ENCODE data around the gene COLGALT1. TPM values are rescaled to one million over a fixed set of nuclear protein-coding genes. Genes with fewer than 3 reads are reported as not detected.

Gene COLGALT1
- total RNA-seq, 1 experiment from 2014 or later = 114 TPM

DNA sequence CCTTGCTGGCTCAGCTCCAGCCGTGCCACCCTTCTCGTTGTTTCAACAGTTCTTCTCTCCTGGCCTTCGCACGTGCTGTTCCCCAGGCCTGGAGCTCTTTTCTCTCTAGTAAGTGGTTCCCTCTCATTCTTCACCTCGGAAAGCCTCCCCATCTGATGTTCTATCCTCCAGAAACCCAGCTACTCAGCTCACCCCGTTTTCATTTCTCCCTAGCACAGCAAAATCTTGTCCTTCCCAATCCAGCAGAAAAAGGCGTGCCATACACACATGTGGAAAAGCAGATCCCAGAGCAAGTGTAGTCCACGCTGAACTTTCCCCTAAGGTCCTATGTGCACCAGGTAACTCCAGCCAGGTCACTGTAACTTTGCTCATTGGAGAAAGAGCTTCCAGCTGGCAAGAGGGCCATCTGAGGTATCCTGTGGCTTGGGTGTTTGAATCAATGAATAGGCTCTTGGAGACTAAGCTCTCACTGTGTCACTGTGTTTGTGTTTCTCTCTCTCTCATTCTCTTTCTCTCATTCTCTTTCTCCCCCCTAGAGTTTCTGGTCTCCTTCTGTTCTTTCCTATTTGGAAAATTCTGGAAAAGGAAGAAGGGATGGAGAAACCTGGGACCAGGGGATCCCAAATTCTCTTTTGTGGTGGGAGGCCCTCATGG is 49.0 kb downstream of the COLGALT1 start:
- DNase-seq (ENCODE audit: low read depth in 1 of 2, low spot score in 2 of 2) = no peak
- Histone ChIP-seq H3K27me3 (replicated peaks) (peaks cover 26% of the 10 kb centered on the region), H3K27ac (no peak overlapping the region), H3K9me3 (replicated peaks) (peaks cover 3% of the 10 kb centered on the region), H3K36me3 (no peaks in the 10 kb centered on the region), H3K4me3 (no peak overlapping the region), H3K4me1 (replicated peaks) (peaks cover 9% of the 10 kb centered on the region)

- H3K27ac ChIP-seq = no peak overlapping the region
- H3K4me1 ChIP-seq (replicated peaks) = peaks cover 9% of the 10 kb centered on the region
- peaks cover 26% of the 10 kb centered on the region for H3K27me3 ChIP-seq (replicated peaks)
- H3K9me3 ChIP-seq (replicated peaks) = peaks cover 3% of the 10 kb centered on the region
- DNase-seq (ENCODE audit: low read depth in 1 of 2, low spot score in 2 of 2) = no peak
- no peak overlapping the region for H3K4me3 ChIP-seq
- H3K36me3 ChIP-seq = no peaks in the 10 kb centered on the region
Observed at GRCh38 chr19:17605117-17605516, 49.7 kb downstream of the COLGALT1 start.

GRCh38 chr19:17605761-17606589 is 50.5 kb downstream of the COLGALT1 start:
- peak overlapping the region; percentile 21 for H3K4me3 ChIP-seq
- peaks cover 26% of the 10 kb centered on the region for H3K27me3 ChIP-seq (replicated peaks)
- H3K4me1 ChIP-seq (replicated peaks) = peaks cover 9% of the 10 kb centered on the region
- no peak overlapping the region for H3K27ac ChIP-seq
- no peaks in the 10 kb centered on the region for H3K36me3 ChIP-seq
- peaks cover 3% of the 10 kb centered on the region for H3K9me3 ChIP-seq (replicated peaks)
- DNase-seq (ENCODE audit: low read depth in 1 of 2, low spot score in 2 of 2) = peak; percentile 35 to 52

DNA sequence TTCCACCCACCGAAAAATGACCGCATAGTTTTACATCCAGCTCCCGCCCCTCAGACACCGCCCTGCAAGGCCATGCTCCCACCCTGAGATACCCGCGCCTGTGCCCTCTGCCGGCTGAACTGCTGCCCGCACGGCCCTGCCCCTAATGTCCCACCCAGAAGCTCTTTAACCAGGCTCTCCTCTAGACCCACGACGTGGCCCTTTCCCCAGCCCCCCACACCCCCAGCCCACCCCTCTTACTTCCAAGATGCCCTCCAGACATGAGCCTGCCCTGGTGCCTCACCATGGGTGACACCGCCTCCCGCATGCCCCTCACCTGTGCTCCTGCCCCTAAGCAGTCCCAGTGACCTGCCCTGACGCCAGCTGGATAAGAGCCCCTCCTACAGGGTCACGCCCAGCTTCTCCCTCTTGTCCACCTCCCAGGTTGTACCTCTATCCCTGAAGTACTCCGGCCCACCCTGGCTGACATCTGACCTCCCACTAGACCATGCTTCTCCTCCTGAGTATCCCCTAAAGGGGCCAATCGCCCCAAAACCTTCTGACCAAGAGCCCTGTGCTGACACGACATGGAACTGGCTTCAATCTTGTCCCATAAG is 51.2 kb downstream of the COLGALT1 start:
- Histone ChIP-seq H3K27ac (no peak overlapping the region), H3K36me3 (no peaks in the 10 kb centered on the region), H3K4me3 (no peak overlapping the region), H3K9me3 (replicated peaks) (peaks cover 3% of the 10 kb centered on the region), H3K4me1 (replicated peaks) (peaks cover 9% of the 10 kb centered on the region), H3K27me3 (replicated peaks) (peaks cover 20% of the 10 kb centered on the region)
- no peak for DNase-seq (ENCODE audit: low read depth in 1 of 2, low spot score in 2 of 2)

GRCh38 chr19:17607936-17608335 is 52.5 kb downstream of the COLGALT1 start:
- H3K4me1 ChIP-seq (replicated peaks) = peaks cover 9% of the 10 kb centered on the region
- H3K4me3 ChIP-seq = no peak overlapping the region
- H3K27me3 ChIP-seq (replicated peaks) = peaks cover 10% of the 10 kb centered on the region
- H3K27ac ChIP-seq = no peak overlapping the region
- no peaks in the 10 kb centered on the region for H3K36me3 ChIP-seq
- no peak for DNase-seq (ENCODE audit: low read depth in 1 of 2, low spot score in 2 of 2)
- peaks cover 3% of the 10 kb centered on the region for H3K9me3 ChIP-seq (replicated peaks)

- H3K4me3 ChIP-seq = no peak overlapping the region
- no peak for DNase-seq (ENCODE audit: low read depth in 1 of 2, low spot score in 2 of 2)
- peaks cover 3% of the 10 kb centered on the region for H3K9me3 ChIP-seq (replicated peaks)
- H3K27me3 ChIP-seq (replicated peaks) = peaks cover 4% of the 10 kb centered on the region
- H3K4me1 ChIP-seq (replicated peaks) = peaks cover 9% of the 10 kb centered on the region
- no peak overlapping the region for H3K27ac ChIP-seq
- H3K36me3 ChIP-seq = no peaks in the 10 kb centered on the region
Observed at GRCh38 chr19:17610384-17610783, 54.9 kb downstream of the COLGALT1 start.

- H3K36me3 ChIP-seq = no peaks in the 10 kb centered on the region
- H3K4me1 ChIP-seq (replicated peaks) = no peaks in the 10 kb centered on the region
- H3K27ac ChIP-seq = no peak overlapping the region
- DNase-seq (ENCODE audit: low read depth in 1 of 2, low spot score in 2 of 2) = no peak
- no peak overlapping the region for H3K4me3 ChIP-seq
- H3K27me3 ChIP-seq (replicated peaks) = no peaks in the 10 kb centered on the region
- H3K9me3 ChIP-seq (replicated peaks) = no peaks in the 10 kb centered on the region
Observed at GRCh38 chr19:17611462-17612244, 56.2 kb downstream of the COLGALT1 start.

- no peaks in the 10 kb centered on the region for H3K9me3 ChIP-seq (replicated peaks)
- DNase-seq (ENCODE audit: low read depth in 1 of 2, low spot score in 2 of 2) = no peak
- no peak overlapping the region for H3K27ac ChIP-seq
- H3K27me3 ChIP-seq (replicated peaks) = no peaks in the 10 kb centered on the region
- no peaks in the 10 kb centered on the region for H3K4me1 ChIP-seq (replicated peaks)
- no peak overlapping the region for H3K4me3 ChIP-seq
- no peaks in the 10 kb centered on the region for H3K36me3 ChIP-seq
Observed at GRCh38 chr19:17614476-17614875, 59.0 kb downstream of the COLGALT1 start.

DNA sequence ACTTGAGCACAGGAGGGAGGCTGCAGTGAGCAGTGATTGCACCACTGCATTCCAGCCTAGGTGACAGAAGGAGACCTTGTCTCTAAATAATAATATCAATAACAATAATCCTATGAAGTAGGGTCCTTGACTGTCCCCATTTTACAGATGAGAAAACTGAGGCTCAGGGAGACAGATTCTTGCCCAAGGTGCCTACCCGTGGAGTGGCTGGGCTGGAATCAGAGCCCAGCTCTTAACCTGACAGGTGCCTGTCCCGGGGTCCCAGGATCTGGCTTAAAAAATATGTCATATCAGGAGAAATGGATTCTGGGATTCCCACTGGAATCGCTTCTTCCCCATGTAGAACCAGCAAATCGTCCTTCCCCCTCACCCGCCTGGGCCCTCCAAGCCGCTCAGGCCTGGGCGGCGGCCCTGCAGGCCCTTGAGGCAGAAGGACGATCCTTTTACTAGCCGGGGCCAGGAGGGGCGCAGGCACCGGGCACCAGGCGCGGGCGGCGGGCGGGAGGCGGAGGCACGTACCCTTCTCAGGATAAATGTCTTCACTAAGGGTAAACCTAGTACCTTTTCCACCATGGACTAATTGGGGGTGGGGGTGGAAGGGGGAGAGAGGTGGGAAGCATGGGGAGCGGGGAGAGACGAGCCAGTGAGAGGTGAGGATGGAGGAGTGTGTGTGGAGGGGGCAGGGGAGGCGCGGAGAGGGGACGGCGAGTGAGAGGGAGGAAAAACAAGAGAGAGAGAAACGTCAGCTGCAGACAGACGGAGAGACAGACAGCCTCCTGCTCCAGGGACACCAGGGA is 60.6 kb downstream of the COLGALT1 start:
- no peaks in the 10 kb centered on the region for H3K9me3 ChIP-seq (replicated peaks)
- H3K27ac ChIP-seq = no peak overlapping the region
- no peaks in the 10 kb centered on the region for H3K27me3 ChIP-seq (replicated peaks)
- no peaks in the 10 kb centered on the region for H3K36me3 ChIP-seq
- no peaks in the 10 kb centered on the region for H3K4me1 ChIP-seq (replicated peaks)
- H3K4me3 ChIP-seq = no peak overlapping the region
- DNase-seq (ENCODE audit: low read depth in 1 of 2, low spot score in 2 of 2) = no peak

DNA sequence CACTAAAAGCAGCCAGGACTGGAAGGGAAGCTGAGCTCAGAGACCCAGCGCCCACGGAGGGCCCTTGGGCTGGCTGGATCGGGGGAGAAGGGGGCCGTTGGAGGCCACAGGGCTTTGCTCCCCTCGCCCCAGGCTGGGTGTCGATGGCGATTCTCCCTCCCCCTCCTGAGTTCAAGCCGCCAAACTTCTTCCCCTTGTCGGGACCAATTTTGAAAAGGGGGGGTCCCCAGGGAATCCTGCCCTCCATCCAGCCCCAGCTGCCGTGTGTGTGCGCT is 61.2 kb downstream of the COLGALT1 start:
- Histone ChIP-seq H3K27me3 (replicated peaks) (no peaks in the 10 kb centered on the region), H3K4me1 (replicated peaks) (no peaks in the 10 kb centered on the region), H3K4me3 (no peak overlapping the region), H3K27ac (no peak overlapping the region), H3K36me3 (no peaks in the 10 kb centered on the region), H3K9me3 (replicated peaks) (0 out of 2 replicates have a peak, but pooled peaks cover under 1% of the 10 kb centered on the region)
- no peak for DNase-seq (ENCODE audit: low read depth in 1 of 2, low spot score in 2 of 2)

DNA sequence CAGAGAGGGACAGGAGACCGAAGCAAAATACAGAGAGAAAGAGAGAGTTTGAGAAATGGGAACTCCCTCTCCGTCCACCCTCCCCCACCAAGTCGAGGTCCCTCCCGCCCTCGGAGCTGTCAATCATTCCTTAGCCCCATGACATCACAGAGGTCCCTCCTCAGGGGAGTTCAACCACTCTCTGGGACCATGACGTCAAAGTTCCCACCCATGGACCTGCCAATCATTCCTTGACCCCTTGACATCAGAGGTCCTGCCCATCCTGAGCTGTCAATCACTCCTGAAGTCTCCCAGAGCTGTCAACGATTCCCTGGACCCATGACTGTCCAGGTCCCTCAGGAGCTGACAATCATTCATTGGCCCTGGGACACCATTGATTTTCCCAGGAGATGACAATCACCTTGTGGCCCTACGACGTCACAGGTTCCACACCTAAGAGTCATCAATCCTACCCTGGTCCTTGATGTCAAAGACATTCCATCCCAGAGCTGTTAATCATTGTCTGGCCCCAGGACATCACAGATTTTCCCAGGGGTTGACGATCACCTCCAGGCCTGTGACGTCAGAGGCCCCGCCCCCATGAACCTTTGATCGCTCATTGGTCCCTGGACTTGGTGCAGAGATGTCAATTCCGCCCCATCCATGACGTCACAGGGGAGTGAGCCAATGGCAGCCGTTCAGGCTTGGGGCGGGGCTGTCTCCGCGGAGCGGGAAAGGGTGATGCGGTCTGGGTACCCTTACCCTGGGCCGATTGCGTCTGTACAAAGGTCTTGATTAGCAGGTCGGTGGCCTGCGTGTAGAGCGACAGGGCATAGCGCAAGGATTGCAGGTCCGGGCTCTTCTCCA is 61.7 kb downstream of the COLGALT1 start:
- Histone ChIP-seq H3K9me3 (replicated peaks) (peaks cover 7% of the 10 kb centered on the region; the same call in 1 of the 2 replicates), H3K4me3 (no peak overlapping the region)
- no peak for DNase-seq (ENCODE audit: low read depth in 1 of 2, low spot score in 2 of 2)

GRCh38 chr19:17617807-17618192 is 62.4 kb downstream of the COLGALT1 start:
- peaks cover 7% of the 10 kb centered on the region; the same call in 1 of the 2 replicates for H3K9me3 ChIP-seq (replicated peaks)
- no peak for DNase-seq (ENCODE audit: low read depth in 1 of 2, low spot score in 2 of 2)
- no peak overlapping the region for H3K27ac ChIP-seq
- H3K36me3 ChIP-seq = no peaks in the 10 kb centered on the region
- no peaks in the 10 kb centered on the region for H3K4me1 ChIP-seq (replicated peaks)
- H3K4me3 ChIP-seq = no peak overlapping the region
- H3K27me3 ChIP-seq (replicated peaks) = no peaks in the 10 kb centered on the region

More for the DNA sequence above, 61.7 kb downstream of the COLGALT1 start:
- Histone ChIP-seq H3K4me1 (replicated peaks) (no peaks in the 10 kb centered on the region), H3K36me3 (no peaks in the 10 kb centered on the region), H3K27ac (no peak overlapping the region), H3K27me3 (replicated peaks) (no peaks in the 10 kb centered on the region)

Measured in SJSA1 (cell line).